Neural progenitor cell (in vitro differentiated cells): ENCODE data around the gene KDM4B.

ENCODE experiments used
- CTCF ChIP-seq: fragments of 200-600 bp; sonication (generic); IDR thresholded peaks from 2 replicates; pipeline ENCODE4 v1.5.1; 2017; ENCODE audit warnings: antibody characterized with exemption, mild to moderate bottlenecking
- EZH2 ChIP-seq: fragments of 200-600 bp; sonication (generic); IDR thresholded peaks from 2 replicates; pipeline ENCODE4 v1.6.1; 2017; ENCODE audit warnings: antibody characterized with exemption, mild to moderate bottlenecking, moderate library complexity

GRCh38 chr19:5179256-5179655 is 210.3 kb downstream of the KDM4B start:
- TF ChIP-seq EZH2, result no peak
- no peak for TF ChIP-seq CTCF
